ENCODE data around the gene SEC24C.
"Not testable (repeated sequence)": the region's sequence is repeated elsewhere in the genome, so short reads cannot be mapped to it uniquely, and the experiment has no call there.

The SEC24C gene

DNA sequence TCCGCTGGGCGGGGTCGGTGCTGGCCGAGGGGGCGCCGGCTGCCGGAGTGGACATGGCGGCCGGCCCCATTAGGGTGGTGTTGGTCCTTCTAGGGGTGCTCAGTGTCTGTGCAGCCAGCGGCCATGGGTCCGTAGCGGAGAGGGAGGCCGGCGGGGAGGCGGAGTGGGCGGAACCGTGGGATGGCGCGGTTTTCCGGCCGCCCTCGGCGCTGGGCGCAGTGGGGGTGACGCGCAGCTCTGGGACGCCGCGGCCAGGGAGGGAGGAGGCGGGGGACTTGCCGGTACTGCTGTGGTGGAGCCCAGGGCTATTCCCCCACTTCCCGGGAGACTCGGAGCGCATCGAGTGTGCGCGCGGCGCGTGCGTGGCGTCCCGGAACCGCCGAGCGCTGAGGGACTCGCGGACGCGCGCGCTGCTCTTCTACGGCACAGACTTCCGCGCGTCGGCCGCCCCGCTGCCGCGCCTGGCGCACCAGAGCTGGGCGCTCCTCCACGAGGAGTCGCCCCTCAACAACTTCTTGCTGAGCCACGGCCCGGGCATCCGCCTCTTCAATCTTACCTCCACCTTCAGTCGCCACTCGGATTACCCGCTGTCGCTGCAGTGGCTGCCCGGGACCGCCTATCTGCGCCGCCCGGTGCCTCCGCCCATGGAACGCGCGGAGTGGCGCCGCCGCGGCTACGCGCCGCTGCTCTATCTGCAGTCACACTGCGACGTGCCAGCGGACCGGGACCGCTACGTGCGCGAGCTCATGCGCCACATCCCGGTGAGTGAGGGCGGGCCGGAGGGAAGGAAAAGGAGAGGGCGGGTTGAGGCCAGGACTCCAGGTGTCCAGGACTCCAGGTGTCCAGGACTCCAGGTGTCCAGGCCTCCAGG is 28.3 kb downstream of the SEC24C start:
- DNase-seq (ENCODE audit: low spot score): peak; percentile 77

DNA sequence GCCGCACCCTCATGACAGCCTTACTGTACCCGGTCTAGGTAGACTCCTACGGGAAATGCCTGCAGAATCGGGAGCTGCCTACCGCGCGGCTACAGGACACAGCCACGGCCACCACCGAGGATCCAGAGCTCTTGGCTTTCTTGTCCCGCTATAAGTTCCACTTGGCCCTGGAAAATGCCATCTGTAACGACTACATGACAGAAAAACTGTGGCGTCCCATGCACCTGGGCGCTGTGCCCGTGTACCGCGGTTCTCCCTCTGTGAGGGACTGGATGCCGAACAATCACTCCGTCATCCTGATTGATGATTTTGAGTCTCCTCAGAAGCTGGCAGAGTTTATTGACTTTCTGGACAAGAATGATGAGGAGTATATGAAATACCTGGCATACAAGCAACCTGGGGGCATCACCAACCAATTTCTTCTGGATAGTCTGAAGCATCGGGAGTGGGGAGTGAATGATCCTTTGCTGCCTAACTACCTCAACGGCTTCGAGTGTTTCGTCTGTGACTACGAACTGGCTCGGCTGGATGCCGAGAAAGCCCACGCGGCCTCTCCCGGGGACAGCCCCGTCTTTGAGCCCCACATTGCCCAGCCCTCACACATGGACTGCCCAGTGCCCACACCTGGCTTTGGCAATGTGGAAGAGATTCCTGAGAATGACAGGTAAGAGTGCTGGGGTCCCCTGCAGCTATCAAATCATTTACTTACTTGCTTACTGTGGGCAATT is 29.1 kb downstream of the SEC24C start:
- no peak for DNase-seq (ENCODE audit: low spot score)

GRCh38 chr10:73774637-73775036 is 30.5 kb downstream of the SEC24C start:
- no peak for DNase-seq (ENCODE audit: low spot score)

GRCh38 chr10:73779018-73779417 is 34.8 kb downstream of the SEC24C start:
- no peak for DNase-seq (ENCODE audit: low spot score)

GRCh38 chr10:73779539-73780197 is 35.5 kb downstream of the SEC24C start:
- no peak for DNase-seq (ENCODE audit: low spot score)

DNA sequence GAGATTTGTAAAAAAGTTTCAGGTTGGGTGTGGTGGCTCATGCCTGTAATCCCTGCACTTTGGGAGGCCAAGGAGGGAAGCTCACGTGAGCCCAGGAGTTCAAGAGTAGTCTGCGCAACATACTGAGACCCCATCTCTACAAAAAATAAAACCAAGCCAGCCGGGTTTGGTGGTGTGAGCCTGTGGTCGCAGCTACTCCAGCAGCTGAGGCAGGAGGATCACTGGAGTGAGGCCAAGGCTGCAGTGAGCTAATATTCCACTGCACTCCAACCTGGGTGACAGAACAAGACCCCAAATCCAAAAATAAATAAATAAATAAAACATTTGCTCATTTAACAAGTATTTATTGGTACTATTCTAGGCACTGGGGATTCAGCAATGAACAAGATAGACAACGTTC is 36.1 kb downstream of the SEC24C start:
- DNase-seq (ENCODE audit: low spot score): no peak

- no peak for DNase-seq (ENCODE audit: low spot score)
These were observed 36.8 kb downstream of the SEC24C start for GRCh38 chr10:73780966-73781365.

DNA sequence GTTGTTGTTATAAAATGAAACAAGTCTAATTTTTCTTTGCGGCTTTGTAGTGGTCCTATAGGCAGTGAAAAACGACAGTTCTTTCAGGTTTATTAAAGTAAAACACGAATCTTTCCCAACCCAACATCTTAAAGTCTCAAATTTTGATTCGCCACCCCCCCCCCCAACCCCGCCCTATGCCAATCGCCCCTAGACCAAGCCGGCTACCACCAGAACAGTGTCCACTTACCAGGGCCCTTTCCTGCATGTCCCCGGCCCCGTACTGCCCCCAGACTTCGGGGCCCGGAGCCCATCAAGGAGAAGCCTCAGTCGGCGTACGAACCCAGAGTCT is 37.3 kb downstream of the SEC24C start:
- no peak for DNase-seq (ENCODE audit: low spot score)

DNA sequence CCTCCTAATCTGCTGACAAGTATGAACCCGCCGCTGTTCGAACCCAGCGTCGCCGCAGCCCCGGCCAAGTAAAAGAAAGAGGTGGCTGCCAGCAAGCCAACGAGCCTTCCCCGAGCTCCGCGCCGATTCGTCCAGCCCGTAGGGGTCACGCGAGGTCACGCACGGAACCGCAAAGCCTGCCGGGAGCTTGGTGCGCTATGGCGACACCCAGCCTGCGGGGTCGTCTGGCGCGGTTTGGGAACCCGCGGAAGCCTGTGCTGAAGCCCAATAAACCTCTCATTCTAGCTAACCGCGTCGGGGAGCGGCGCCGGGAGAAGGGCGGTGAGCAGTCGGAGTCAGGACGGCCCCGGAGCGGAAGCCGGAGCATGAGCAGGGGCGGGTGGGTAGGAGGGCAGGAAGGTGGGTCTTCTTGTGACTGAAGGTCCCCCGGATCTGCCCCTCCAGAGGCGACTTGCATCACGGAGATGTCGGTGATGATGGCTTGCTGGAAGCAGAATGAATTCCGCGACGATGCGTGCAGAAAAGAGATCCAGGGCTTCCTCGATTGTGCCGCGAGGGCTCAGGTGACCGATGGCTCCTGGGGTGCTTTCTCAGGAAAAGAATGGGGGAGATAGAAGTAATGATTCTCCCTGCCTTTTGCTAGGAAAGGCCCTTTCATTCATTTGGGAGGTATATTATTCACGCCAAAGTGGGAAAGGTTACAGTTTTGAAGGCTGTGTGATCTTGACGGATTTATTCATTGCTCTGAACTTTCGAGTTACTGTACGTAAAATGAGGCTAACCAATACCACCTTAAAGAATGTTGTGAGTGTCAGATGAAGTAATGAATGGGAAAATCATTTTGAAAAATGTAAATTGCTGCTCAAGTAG is 37.9 kb downstream of the SEC24C start, which contains the start of gene CHCHD1:
CHCHD1 (plus strand) TSS at position 170 of the 870 bp plus-strand sequence; CDS start at position 198, 28 bp downstream.
- peak; percentile 92 for DNase-seq (ENCODE audit: low spot score)

- no peak for DNase-seq (ENCODE audit: low spot score)
These were observed 38.5 kb downstream of the SEC24C start for GRCh38 chr10:73782749-73783085.

GRCh38 chr10:73785211-73785720 is 41.1 kb downstream of the SEC24C start, which contains the start of gene ZSWIM8:
ZSWIM8 (plus strand) TSS chr10:73785606; CDS start chr10:73785879, 273 bp downstream.
- peak; percentile 97 for DNase-seq (ENCODE audit: low spot score)

DNA sequence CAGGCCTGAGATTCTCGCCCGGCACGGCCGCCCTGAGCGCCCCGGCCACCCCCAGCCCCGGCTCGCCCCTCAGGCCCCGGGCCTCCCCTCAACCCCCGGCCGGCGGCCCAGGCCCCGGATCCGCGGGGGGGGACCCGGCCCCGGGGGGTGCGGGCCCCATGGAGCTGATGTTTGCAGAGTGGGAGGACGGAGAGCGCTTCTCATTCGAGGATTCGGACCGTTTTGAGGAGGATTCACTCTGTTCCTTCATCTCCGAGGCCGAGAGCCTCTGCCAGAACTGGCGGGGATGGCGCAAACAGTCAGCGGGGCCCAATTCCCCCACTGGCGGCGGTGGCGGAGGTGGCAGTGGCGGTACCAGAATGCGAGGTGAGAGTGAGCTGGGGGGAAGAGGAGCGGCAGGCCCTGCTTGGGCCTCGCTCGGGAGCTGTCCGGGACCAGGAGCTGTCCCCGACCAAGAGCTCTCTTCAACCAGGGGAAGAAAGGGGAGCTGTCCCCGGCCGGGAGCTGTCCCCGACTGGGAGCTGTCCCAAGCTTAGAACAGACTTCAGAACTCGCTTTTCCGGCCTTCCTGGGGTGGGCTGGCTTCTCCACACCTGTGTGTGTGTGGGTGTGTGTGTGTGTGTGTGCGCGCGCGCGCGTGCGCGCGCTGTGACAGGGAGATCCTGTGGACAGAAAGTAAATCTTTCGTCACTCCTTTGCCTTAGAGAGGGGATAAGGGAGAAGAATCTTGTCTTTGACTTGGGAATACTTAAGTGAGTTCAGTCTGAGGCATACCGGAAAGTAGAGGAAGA is 41.7 kb downstream of the SEC24C start:
- DNase-seq (ENCODE audit: low spot score): peak; percentile 79

GRCh38 chr10:73786512-73786885 is 42.3 kb downstream of the SEC24C start:
- no peak for DNase-seq (ENCODE audit: low spot score)

DNA sequence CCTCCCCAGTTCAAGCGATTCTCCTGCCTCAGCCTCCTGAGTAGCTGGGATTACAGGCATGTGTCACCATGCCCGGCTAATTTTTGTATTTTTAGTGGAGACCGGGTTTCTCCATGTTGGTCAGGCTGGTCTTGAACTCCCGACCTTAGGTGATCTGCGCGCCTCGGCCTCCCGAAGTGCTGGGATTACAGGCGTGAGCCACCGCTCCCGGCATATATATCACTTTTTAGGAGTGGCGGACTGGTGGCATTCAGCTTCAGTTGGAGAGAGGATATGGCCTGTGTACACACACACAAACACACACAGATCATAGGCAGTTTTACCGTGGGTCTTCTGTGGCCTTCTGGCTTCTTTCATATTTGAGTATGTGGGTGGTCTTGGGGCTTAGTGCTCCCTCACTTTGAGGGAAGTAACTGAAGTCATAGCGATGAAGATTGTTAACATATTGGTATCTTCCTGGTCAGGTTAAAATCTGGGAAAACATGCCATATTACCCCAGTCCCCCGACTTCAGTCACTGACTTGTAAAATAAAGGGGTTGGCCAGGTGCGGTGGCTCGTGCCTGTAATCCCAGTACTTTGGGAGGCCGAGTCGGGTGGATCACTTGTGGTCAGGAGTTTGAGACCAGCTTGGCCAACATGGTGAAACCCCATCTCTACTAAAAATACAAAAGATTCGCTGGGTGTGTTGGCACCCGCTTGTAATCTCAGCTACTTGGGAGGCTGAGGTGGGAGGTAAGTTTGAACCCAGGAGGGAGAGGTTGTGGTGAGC is 43.0 kb downstream of the SEC24C start:
- DNase-seq (ENCODE audit: low spot score): not testable (repeated sequence)

GRCh38 chr10:73788864-73789658 is 44.9 kb downstream of the SEC24C start:
- no peak for DNase-seq (ENCODE audit: low spot score)

DNA sequence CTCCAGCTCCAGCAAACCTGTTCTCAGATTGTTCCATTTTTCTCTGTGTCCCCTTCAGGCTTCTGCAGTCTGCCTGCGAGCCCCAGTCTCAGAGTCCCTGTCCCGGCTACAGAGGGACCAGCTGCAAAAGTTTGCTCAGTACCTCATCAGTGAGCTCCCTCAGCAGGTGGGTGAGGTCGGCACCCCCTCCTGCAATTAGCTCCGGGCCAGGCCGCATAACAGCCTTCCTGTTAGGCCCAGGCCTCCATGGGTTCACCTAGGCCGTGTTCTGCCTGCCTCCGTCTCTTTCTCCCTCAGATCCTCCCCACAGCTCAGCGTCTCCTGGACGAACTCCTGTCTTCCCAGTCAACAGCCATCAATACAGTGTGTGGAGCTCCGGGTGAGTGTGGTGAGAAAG is 45.5 kb downstream of the SEC24C start:
- no peak for DNase-seq (ENCODE audit: low spot score)

DNA sequence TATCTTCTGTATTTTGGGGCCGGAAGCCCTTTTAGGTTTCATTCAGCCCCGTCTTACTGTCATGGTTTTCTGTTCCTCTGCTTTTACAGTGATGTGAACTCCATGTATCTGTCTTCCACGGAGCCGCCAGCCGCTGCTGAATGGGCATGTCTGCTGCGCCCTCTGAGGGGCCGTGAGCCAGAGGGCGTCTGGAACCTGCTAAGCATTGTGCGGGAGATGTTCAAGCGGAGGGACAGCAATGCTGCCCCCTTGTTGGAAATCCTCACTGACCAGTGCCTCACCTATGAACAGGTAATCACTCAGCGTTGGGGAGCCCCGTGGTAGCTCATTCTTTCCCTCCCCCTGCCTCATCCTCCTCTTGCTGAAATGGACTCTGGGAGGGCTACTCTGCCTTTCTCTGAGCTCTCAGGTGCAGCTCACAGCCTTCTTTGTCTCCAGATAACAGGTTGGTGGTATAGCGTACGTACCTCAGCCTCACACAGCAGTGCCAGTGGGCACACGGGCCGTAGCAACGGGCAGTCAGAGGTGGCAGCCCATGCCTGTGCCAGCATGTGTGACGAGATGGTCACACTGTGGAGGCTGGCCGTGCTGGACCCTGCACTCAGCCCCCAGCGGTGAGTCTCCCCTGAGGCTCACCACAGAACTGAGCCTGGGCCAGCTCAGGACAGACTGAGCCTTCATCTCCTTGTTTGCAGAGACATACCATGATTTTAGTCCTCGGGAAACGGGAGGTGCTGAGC is 46.9 kb downstream of the SEC24C start:
- DNase-seq (ENCODE audit: low spot score): no peak

- no peak for DNase-seq (ENCODE audit: low spot score)
These were observed 47.8 kb downstream of the SEC24C start for GRCh38 chr10:73791871-73792400.
